Raji (cell line): ENCODE measurements around the gene PROCA1.

ENCODE experiments used
- POLR2A ChIP-seq: IDR thresholded peaks from 2 replicates; pipeline ENCODE4 v1.6.1; 2011; ENCODE audit warnings: low read depth, low read length, control low read depth; ENCODE audit not compliant: insufficient read depth

Gene PROCA1

DNA sequence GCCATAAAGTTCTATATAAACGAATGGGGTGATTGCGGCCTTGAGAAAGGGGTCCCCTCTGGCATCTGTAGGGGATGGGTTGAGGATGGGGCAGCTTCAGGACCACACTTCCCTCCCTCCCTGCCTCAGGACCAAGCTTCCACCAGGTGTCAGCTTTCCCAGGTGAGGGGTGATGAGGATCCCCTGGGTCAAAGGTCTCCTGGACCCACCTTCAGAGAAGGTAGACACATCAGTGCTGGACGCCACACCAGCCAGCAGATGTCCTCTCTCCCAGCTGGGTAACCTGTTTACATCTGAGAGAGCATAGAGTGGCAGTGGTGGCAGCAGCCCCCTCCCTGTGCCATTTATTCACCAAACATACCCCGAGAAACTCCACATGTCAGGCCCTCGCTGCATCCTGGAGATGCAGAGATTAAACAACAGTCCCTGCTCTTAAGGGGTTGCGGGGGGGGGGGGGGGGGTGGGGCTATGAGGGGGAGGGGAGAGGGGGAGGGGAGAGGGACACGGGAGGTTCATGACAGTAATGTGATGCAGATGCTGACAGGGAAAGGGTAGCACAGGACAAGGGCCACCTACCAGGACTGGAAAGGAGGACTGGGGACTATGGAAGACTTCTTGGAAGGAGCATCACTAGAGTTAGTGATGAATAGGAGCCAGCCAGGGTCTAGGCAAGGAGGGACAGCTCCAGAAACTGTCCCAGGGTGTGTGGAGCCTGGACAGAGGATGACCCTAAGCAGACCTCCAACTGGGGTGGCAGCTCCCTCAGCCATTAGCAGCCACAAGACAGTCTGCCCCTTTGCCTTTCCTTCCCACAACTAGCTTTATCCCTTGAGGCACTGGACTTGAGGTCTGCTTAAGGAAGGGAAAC is 5.0 kb downstream of the PROCA1 start:
- no peak for TF ChIP-seq POLR2A

DNA sequence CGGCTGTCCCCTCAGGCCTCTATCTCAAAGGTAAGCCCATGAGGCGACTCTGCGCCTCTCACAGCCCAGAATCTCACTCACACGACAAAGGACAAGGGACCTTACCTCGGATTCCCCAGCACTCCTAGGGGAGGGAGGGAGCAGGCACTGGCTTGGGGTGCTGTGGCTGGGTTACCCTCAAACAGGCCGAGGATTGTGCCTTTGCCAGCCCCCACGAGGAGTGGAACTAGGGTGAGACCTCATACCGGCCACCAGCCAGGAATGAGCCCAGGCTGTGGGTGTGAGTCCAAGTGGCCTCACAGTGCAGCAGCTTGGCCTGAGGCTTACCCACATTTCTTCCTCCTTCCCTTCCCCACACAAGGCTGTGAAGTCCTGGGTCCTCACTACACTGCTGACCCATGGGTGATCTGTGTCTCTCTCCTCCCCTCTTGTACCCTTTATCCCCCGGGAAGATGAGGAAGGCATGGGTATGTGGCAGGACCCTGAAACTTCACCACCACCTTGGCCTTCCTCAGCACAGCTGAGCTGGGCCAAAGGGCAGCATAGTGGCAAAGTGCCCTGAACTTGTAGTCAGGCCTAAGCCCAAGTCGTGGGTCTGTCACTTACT is 5.9 kb downstream of the PROCA1 start:
- TF ChIP-seq POLR2A = no peak

DNA sequence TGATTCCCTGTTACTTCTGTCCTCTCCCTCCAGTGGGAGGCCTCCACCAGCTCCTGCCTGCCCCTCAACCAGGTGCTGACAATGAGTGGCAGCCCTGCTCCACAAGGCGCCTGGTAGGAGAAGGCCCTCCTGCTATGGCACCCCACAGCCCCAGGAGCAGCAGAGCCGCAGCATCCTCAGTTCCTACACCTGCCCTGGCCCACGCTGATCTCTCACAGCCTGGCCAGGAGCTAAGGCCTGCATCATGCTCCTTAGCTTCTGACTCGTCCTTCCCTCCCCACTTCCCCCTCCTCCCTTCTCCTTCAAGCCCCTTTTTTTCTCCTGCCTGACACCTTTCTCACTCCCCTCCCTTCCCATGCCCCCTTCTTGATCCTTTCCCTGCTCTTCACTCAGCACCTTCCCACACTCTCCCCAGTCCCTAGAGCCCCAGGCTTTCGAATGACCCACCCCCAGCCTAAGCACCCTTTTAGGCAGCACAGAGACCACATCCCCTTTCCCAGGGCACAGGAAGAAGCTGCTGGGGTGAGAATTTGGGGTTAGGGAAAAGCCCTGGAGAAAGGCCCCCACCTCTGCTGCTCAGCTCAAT is 6.5 kb downstream of the PROCA1 start:
- TF ChIP-seq POLR2A = no peak

GRCh38 chr17:28704219-28704858 is 7.3 kb downstream of the PROCA1 start:
- no peak for TF ChIP-seq POLR2A

DNA sequence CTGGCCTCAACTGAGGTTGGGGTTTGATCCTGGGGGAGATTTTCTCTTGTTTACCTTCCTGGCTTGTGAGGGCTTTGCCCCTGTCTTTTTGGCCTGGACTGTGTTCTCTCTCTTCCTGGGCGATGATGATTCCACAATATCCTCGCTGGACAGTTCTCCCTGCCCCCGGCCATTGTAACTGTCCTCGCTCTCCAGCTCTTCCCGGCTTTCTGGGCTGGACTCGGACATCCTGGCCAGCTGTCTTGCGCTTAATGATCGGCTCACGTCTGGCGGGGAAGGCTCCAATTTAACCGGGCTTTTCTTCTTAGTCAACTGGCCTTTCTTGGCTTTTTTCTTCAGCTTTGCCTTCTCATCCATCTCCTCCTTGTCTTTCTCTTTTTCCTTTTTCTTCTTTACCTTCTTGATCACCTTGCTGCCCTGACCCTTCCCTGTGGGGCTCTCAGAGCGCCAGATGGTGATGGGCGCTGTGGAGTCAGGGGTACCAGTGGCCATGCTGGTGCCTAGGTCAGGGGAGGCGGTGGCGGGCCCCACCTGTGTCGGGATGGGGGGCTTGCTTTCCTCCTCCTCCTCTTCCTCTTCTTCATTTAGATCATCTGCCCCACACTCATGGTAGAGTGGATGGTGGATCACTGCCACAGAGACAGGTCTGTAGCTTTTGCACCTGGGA is 8.0 kb downstream of the PROCA1 start:
- TF ChIP-seq POLR2A = no peak

DNA sequence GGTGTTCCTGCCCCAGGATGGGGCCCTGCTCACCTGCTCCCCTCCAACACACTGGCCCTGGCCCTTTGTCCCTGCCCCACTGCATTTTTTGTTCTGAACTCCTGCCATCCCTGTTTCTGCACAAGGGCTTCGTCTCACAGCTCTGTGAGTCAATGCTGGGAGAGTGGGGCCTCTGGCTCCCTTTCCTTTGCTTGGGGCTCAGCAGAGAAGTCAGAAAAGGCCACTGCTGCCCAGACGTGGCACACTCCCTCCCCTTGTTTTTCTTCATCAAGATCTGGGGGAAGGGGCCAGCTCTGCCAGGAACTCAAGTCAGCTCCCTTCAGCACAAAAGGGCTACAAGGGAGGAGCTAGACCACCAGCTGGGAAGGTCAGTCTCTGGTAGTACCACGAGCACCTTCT is 8.9 kb downstream of the PROCA1 start:
- TF ChIP-seq POLR2A = no peak

DNA sequence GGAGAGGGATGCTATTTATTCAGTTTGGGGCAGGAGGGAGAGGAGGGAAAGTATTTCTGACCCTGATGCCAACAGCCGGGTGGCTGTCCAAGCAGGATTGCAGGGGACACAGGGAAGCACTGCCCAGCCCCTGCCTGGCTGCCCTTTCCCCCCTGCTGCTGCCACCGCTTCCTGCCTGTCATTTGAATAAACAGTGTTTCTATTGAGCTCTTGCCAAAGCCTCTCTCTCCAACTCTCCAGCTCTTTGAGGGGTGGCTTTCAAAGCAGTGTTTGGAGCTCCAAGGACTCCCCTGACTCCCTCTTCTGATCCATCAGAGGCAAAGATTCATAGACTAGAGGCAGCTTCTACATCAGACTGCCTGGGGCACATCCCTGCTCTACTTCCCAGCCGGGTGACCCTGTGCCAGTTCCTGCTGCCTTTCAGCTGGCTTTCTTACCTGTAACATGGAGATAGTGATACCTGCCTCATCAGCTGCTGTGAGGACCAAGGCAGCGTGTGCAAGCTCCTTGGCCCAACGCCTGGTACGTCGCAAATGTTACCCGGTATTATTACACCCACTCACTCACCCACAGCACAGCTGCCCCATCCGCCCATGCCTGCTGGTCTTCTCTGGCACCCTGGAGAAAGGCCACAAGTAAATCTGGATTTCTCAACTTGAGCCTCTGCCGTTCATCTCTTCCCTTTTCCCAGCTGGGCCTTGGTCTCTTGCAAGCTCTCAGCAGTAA is 9.5 kb downstream of the PROCA1 start:
- TF ChIP-seq POLR2A = no peak

GRCh38 chr17:28700830-28701492 is 10.7 kb downstream of the PROCA1 start:
- no peak for TF ChIP-seq POLR2A

DNA sequence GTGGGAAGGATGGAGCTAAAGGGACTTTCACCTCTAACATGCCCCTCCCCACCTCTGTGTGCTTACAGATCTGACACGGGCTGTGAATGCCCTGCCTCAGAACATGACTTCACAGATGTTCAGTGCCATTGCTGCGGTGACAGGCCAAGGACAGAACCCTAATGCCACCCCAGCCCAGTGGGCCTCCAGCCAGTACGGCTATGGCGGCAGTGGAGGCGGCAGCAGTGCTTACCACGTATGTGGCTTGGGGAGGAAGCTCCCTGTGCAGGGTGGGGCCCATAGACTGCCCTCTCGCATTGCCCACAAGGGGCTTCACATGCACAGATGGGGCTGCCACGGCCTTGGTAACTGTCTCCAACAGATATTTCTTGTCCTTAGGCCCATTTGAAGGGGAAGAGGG is 11.4 kb downstream of the PROCA1 start:
- TF ChIP-seq POLR2A = no peak

DNA sequence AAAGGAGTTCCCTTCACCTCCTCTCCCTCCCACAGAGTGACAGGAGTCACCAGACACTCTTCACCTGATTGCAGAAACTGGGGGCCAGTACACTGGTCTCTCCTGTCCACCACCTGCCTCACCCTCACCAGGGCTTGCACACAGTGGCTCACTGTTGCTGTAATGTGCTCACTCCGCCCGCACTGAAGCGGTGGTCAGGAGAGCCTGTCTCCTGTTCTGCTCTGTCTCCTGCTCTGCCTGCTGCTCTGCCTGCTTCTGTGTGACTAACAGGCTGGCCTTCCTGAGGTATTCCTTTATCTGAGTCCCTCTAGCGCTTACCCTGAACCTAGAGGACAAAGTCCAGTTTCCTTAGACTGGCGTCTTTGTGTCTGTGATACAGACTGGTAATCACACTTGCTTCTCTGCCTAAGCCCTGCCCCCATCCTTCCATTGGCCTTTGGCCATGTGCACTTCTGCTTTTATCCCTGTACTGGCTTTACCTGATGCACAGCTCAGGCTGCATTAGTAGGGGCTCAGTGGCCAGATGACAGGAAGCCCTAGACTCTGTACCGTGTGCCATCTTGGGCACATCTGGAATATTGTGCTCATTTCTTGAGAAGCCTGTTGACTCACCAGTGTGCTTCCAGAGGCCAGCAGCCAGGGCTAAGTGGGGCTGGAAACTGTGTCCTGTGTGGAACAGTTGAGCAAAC is 13.3 kb downstream of the PROCA1 start:
- TF ChIP-seq POLR2A = no peak

- TF ChIP-seq POLR2A = no peak
Measured at GRCh38 chr17:28693869-28694268, 17.8 kb downstream of the PROCA1 start.

DNA sequence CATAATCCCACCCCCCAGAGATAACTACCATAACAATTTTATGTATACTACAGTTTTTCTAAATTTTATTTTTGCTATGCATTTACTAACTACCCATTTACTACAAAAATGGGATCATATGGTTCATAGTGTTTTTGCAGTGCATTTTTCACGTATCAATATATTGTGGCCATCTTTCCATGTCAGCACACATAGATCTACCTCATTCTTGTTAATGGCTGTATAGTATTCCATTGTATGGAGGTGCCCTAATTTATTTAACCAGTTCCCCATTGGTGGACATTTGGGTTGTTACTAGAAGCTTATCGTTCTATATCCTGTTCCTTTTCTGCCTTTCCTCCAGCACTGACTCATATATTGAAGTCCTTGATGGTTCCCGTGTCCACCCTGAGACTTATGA is 22.7 kb downstream of the PROCA1 start:
- TF ChIP-seq POLR2A = no peak

DNA sequence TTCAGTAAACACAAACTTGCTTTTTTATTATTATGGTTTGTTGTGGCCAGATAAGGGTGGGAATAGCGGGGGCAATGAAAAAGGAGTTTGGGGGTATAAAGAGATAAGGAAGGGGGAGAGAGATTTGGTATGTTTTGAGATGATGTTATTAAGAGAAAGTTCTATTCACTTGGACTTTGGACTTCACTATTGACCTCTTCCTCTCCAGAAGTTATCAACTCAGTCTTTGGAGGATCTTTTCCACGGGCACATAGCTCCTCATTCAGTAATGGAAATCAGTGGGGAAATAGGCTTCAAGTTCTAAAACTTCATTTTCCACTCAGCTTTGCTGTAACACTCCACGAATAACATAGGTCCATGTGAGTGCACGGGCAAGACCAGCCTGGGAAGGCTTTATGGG is 23.2 kb downstream of the PROCA1 start:
- TF ChIP-seq POLR2A = no peak
